Measurements from ENCODE around the gene TMEM132C. TPM values are rescaled to one million over a fixed set of nuclear protein-coding genes. Genes with fewer than 3 reads are reported as not detected.

TMEM132C gene
- not detected in 2 replicates for total RNA-seq (2014; rRNA removed; shearing (Covaris generic))

DNA sequence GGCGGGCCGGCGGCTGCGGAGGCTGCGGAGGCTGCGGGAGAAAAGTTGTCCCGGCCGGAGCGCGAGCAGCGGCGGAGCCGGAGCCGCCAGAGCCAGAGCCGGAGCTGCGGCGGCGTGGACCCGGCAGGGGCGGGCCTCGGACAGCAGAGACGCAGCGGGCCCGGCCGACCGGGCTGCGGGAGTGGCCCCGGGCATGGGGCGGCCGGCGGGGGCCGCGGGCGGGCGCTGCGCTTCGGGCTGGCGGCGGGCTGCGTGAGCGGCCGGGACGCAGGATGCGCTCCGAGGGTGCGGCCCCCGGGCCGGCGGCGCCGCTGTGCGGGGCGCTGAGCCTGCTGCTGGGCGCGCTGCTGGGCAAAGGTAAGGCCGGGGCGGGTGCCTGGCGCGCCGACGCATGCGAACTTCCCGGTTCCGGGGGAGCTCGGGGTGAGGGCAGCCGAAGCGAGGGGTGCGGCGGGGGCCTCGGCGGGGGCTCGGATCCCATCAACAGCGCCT, at the start of gene TMEM132C:
Gene TMEM132C, plus strand, starts transcription at position 40 of the 492 bp plus-strand sequence. Its CDS starts 233 bp downstream, at position 273.

Small RNA genes lying within 50 kb of the gene (small RNA-seq; reads per million reads assigned to genes)
- gene MIR3612: not detected
- gene MIR4419B: not detected
